Activated naive CD8-positive, alpha-beta T cell treated with anti-CD3 and anti-CD28 coated beads, Interleukin-2, amount 50 U/mL, for 24 hours (primary cell): ENCODE data around the gene CAPN5.
A peak's percentile ranks its signal among the peaks of the same experiment; 100 is the strongest.

Experiments used
- ATAC-seq: fragments of 150-1000 bp; cut with Tn5 transposase; one replicate; pipeline ENCODE4 v1.10.0; 2021
- DNase-seq: peaks from one replicate; pipeline ENCODE4 v3.0.0; 2021
- H3K27ac Mint-ChIP-seq: one replicate; pipeline ENCODE4 v1.8.0; 2021; ENCODE audit warnings: mild to moderate bottlenecking, mixed read lengths
- H3K27me3 Mint-ChIP-seq: one replicate; pipeline ENCODE4 v1.8.0; 2021; ENCODE audit warnings: mixed read lengths
- H3K36me3 Mint-ChIP-seq: one replicate; pipeline ENCODE4 v1.8.0; 2021; ENCODE audit warnings: low read depth, mixed read lengths
- H3K4me1 Mint-ChIP-seq: one replicate; pipeline ENCODE4 v1.8.0; 2021; ENCODE audit warnings: mixed read lengths
- H3K4me3 Mint-ChIP-seq: one replicate; pipeline ENCODE4 v1.8.0; 2021; ENCODE audit warnings: mild to moderate bottlenecking, moderate library complexity, mixed read lengths
- H3K9me3 Mint-ChIP-seq: one replicate; pipeline ENCODE4 v1.8.0; 2021; ENCODE audit warnings: mixed read lengths

CAPN5 gene

DNA sequence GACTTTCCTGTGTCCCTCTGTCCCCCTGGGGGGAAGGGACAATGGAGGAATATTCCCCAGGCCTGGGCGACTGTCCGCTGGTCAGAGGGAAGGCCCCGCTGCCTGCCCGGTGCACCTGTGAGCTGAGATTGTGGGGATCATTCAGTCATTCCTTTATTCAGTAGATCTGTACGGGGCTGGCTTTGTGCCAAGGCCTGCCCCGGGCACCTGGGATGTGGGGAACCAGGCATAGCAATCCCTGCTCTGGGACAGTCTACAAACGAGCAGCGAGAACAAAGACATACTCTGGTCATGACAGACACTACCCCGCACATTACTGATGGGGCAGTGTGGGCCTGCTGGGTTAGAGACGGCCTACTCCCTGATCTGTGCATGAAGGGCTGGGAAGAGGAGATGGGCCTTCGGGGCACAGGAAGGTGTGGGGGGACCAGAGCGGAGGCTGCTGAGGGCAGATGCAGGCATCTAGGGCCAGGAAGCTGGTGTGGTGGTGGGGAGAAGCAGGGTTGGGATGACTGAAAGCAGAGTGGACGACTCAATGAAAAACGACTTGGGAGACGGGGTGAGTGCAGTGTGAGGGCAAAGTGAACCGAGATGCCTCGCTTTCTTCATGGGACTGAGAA is 59.5 kb downstream of the CAPN5 start:
- no peaks in the 10 kb centered on the region for H3K36me3 Mint-ChIP-seq
- H3K4me3 Mint-ChIP-seq = no peak overlapping the region
- DNase-seq (no peak), ATAC-seq (no peak)
- H3K4me1 Mint-ChIP-seq = peaks cover 6% of the 10 kb centered on the region
- no peak overlapping the region for H3K27ac Mint-ChIP-seq
- peaks cover 8% of the 10 kb centered on the region for H3K27me3 Mint-ChIP-seq
- H3K9me3 Mint-ChIP-seq = no peaks in the 10 kb centered on the region

DNA sequence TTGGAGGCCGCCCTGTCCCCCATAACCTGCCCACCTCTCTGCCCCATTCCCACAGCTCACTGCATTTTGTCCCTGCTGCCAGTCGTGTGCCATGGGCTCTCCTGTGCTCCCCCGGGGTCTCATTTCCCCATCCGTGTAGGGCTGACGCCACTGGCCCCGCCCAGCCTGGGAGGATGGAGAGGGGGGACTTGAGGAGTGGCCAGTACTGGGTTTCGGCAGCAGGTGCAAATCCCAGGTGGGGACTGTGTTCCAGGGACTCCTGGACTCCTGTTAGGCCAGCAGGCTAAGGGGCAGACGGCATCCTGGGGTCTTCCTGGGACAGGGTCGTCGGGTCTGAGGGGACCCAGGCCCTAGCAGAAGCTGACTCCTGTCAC is 60.1 kb downstream of the CAPN5 start:
- ATAC-seq = no peak
- H3K36me3 Mint-ChIP-seq = no peaks in the 10 kb centered on the region
- no peak for DNase-seq
- peaks cover 6% of the 10 kb centered on the region for H3K4me1 Mint-ChIP-seq
- H3K4me3 Mint-ChIP-seq = no peak overlapping the region
- H3K9me3 Mint-ChIP-seq = no peaks in the 10 kb centered on the region
- no peak overlapping the region for H3K27ac Mint-ChIP-seq
- H3K27me3 Mint-ChIP-seq = peaks cover 8% of the 10 kb centered on the region

DNA sequence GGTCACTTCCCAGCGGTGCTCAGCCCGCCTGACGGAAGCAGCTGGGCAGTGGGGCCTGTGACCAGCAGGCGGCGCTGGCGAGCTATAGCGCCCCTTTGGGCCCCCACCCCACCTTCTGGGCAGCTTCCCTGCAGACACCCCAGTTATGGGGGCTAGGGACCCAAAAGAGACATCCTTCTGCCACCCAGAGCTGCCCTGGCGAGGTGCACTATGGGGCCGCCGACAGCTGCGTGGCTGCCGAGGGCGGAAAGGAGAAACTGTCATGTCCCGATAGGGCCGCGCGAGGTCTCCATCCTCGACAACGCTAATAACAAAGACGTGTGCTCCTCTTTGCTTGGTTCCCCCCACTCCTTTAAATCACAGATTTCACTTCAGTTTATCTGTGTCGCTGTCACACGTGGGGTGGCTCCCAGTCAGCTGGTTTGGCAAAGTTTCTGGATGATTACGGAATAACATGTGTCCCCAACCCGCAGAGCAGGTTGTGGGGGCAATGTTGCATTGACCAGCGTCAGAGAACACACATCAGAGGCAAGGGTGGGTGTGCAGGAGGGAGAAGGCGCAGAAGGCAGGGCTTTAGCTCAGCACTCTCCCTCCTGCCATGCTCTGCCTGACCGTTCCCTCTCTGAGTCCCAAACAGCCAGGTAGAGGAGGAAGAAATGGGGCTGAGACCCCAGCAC is 60.6 kb downstream of the CAPN5 start:
- Mint-ChIP-seq H3K27me3 (peaks cover 8% of the 10 kb centered on the region), H3K4me3 (peak overlapping the region; percentile 40), H3K36me3 (no peaks in the 10 kb centered on the region), H3K9me3 (no peaks in the 10 kb centered on the region), H3K4me1 (peaks cover 6% of the 10 kb centered on the region), H3K27ac (no peak overlapping the region)
- DNase-seq (peak; percentile 68), ATAC-seq (peak; percentile 60)

DNA sequence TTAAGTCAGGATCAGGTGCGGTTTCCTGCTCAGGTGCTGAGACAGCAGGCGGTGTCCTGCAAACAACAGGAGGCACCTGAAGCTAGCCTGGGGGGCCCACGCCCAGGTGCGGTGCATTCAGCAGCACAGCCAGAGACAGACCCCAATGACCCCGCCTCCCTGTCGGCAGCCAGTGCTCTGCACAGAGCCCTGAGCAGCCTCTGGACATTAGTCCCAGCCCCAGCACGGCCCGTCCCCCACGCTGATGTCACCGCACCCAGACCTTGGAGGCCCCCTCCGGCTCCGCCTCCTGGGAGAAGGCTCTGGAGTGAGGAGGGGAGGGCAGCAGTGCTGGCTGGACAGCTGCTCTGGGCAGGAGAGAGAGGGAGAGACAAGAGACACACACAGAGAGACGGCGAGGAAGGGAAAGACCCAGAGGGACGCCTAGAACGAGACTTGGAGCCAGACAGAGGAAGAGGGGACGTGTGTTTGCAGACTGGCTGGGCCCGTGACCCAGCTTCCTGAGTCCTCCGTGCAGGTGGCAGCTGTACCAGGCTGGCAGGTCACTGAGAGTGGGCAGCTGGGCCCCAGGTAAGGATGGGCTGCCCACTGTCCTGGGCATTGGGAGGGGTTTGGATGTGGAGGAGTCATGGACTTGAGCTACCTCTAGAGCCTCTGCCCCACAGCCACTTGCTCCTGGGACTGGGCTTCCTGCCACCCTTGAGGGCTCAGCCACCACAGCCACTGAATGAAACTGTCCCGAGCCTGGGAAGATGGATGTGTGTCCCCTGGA is 61.3 kb downstream of the CAPN5 start, which contains the start of gene MYO7A:
TSS of gene MYO7A (plus strand) at position 327 of the 772 bp plus-strand sequence. CDS start 2,389 bp downstream, outside the sequence.
- H3K4me3 Mint-ChIP-seq = peak within 1 kb of the TSS; percentile 40
- H3K9me3 Mint-ChIP-seq = no peaks in the 10 kb centered on the region
- no peaks in the 10 kb centered on the region for H3K36me3 Mint-ChIP-seq
- H3K4me1 Mint-ChIP-seq = peaks cover 6% of the 10 kb centered on the region
- no peak for ATAC-seq
- H3K27me3 Mint-ChIP-seq = peaks cover 8% of the 10 kb centered on the region
- H3K27ac Mint-ChIP-seq = no peak within 1 kb of the TSS
- DNase-seq = no peak

DNA sequence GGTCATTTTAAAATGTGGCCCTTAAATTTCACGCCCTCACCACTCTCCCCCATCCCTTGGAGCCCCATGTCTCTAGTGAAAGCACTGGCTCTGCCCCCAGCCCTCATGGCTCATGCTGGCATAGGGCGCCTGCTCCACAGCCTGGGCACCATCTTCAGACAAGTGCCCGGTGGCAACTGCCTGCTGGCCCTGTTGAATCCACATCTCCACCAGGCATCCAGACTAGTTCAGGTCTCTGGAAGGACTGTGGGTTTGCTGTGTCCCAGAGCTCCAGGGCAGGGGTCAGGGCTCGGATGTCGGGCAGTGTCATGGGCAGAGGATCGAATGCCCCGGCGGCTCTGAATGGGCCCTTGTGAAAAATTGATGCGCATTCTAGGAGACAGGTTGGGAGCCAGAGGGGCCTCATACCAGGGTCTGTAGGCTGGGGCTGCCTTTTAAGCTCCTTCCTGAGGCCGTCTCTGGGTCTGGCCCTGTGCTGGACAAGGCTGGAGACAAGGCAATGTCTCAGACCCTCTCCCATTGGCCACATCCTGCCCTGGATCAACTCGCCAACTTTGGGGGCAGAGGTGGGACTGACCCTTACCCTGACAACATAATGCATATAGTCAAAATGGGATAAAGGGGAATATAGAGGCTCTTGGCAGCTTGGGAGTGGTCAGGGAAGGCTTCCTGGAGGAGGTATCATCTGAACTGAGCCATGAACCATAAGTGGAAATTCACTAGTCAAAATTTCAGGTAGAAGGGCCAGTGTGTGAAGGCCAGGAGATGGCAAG is 62.5 kb downstream of the CAPN5 start:
- DNase-seq (no peak), ATAC-seq (no peak)
- H3K36me3 Mint-ChIP-seq = no peaks in the 10 kb centered on the region
- no peaks in the 10 kb centered on the region for H3K9me3 Mint-ChIP-seq
- H3K4me1 Mint-ChIP-seq = peaks cover 6% of the 10 kb centered on the region
- no peak overlapping the region for H3K27ac Mint-ChIP-seq
- no peak overlapping the region for H3K4me3 Mint-ChIP-seq
- H3K27me3 Mint-ChIP-seq = peaks cover 8% of the 10 kb centered on the region

DNA sequence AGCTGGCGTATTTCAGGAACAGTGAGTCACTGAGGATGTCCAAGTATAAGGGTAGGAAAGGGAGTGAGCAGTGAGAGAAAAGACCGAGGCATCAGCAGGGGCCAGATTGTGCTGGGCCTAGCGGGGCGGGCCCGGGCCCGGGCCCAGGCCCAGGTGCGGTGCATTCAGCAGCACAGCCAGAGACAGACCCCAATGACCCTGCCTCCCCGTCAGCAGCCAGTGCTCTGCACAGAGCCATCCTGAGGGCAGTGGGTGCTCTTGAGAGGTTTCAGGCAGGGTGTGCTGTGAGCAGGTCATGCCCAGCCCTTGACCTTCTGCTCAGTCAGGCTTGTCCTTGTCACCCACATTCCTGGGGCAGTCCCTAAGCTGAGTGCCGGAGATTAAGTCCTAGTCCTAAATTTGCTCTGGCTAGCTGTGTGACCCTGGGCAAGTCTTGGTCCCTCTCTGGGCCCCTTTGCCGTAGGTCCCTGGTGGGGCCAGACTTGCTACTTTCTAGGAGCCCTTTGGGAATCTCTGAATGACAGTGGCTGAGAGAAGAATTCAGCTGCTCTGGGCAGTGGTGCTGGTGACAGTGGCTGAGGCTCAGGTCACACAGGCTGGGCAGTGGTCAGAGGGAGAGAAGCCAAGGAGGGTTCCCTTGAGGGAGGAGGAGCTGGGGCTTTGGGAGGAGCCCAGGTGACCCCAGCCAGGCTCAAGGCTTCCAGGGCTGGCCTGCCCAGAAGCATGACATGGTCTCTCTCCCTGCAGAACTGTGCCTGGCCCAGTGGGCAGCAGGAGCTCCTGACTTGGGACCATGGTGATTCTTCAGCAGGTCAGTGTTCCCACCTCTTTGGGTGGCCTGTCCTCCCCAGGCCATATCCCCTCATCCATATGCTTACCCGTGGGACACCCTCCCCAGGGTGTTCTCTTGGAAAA is 63.3 kb downstream of the CAPN5 start:
- H3K36me3 Mint-ChIP-seq = no peaks in the 10 kb centered on the region
- ATAC-seq = no peak
- H3K27ac Mint-ChIP-seq = no peak overlapping the region
- peaks cover 8% of the 10 kb centered on the region for H3K27me3 Mint-ChIP-seq
- no peak for DNase-seq
- H3K9me3 Mint-ChIP-seq = no peaks in the 10 kb centered on the region
- peaks cover 6% of the 10 kb centered on the region for H3K4me1 Mint-ChIP-seq
- H3K4me3 Mint-ChIP-seq = no peak overlapping the region

DNA sequence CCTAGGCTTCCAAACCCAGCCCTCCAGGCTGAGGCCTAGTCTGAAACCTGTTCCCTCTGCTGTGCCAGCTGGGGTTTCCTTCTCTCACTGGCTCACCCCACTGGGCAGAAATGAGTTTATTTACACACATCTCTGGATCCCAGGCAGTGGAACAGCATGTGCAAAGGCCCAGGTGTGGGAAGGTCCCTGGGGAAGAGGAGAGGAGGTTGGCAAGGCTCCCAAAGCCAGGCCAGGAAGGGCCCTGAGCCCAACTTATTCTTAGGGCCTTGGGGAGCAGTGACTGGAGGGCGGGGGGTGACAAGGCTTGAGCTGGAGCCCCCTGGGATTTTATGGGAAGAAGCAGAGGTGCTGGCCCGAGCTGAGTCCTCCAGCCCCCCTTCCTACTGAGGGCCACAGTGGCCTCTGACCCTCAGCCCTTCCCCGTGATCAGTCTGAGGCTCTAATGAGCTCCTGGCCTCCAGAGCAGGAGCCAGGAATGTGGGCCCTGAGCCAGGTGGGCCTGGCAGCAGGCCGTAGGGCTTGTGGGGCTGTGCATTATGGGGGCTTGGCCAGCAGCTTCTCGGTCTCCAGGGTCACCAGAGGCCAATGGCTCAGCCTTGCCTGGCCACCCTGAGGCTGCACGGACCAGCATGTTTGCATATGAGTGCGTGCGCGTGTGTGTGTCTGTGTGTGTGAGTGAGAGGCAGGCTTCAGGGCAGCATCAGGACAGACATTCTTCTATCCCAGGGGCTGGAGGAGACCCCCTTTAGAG is 64.2 kb downstream of the CAPN5 start:
- no peak overlapping the region for H3K27ac Mint-ChIP-seq
- peaks cover 8% of the 10 kb centered on the region for H3K27me3 Mint-ChIP-seq
- ATAC-seq (no peak), DNase-seq (no peak)
- no peaks in the 10 kb centered on the region for H3K9me3 Mint-ChIP-seq
- no peak overlapping the region for H3K4me3 Mint-ChIP-seq
- peaks cover 8% of the 10 kb centered on the region for H3K4me1 Mint-ChIP-seq
- no peaks in the 10 kb centered on the region for H3K36me3 Mint-ChIP-seq

DNA sequence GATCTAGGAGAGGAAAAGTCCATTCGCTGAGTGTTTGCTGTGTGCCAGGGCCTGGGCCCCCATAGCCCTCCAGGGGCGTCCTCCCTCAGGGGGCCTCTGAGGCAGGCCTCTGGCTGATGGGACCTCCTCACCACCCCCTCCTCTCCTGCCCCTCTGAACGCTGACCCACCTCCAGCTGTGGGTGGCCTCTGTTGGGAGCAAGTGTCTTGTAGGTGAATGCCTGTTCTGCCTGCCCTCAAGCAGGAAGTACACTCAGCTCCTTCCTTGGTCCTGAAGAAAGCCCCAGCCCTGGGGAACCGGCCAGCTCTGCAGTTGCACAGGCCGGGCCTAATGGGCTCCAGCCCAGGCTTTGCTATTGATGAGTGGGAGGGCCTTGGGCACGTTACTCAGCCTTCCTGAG is 64.8 kb downstream of the CAPN5 start:
- no peak overlapping the region for H3K27ac Mint-ChIP-seq
- ATAC-seq = no peak
- no peak for DNase-seq
- peaks cover 13% of the 10 kb centered on the region for H3K4me1 Mint-ChIP-seq
- H3K36me3 Mint-ChIP-seq = no peaks in the 10 kb centered on the region
- H3K4me3 Mint-ChIP-seq = no peak overlapping the region
- no peaks in the 10 kb centered on the region for H3K9me3 Mint-ChIP-seq
- H3K27me3 Mint-ChIP-seq = peaks cover 6% of the 10 kb centered on the region

DNA sequence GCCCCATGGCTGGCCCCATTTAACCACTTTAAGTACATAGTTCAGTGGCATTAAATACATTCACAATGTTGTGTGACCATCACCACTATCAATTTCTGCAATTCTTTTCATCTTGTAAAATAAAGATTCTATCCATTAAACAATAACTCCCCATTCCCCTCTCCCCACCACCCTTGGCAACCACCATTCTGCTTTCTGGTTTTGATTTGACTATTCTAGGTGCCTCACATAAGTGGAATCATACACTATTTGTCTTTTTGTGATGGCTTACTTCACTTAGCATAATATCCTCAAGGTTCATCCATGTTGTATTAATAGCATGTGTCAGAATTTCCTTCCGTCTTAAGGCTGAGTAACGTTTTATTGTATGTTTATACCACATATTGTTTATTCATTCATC is 68.3 kb downstream of the CAPN5 start:
- no peak for ATAC-seq
- peaks cover 10% of the 10 kb centered on the region for H3K4me1 Mint-ChIP-seq
- H3K36me3 Mint-ChIP-seq = no peaks in the 10 kb centered on the region

DNA sequence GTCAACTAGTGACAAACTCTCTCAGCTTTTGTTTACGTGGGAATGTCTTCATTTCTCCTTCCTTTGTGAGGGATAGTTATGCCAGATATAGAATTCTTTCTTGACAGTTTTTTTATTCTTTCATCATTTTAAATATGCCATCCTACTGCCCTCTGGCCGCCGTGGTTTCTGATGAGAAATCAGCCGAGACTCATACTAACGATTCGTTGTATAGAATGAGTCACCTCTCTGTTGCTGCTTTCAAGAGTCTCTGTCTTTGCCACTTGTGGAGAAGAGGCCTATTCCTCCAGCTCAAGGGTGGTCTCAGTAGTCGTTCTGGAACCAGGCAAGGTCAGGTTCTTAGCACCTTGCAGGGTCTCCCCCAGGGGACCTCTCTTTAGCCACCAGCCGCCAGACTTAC is 69.3 kb downstream of the CAPN5 start:
- no peak overlapping the region for H3K27ac Mint-ChIP-seq
- no peaks in the 10 kb centered on the region for H3K36me3 Mint-ChIP-seq

More for the DNA sequence above, 68.3 kb downstream of the CAPN5 start:
- no peak for DNase-seq
- H3K4me3 Mint-ChIP-seq = no peak overlapping the region
- no peak overlapping the region for H3K27ac Mint-ChIP-seq
- peaks cover 23% of the 10 kb centered on the region for H3K27me3 Mint-ChIP-seq
- H3K9me3 Mint-ChIP-seq = no peaks in the 10 kb centered on the region

DNA sequence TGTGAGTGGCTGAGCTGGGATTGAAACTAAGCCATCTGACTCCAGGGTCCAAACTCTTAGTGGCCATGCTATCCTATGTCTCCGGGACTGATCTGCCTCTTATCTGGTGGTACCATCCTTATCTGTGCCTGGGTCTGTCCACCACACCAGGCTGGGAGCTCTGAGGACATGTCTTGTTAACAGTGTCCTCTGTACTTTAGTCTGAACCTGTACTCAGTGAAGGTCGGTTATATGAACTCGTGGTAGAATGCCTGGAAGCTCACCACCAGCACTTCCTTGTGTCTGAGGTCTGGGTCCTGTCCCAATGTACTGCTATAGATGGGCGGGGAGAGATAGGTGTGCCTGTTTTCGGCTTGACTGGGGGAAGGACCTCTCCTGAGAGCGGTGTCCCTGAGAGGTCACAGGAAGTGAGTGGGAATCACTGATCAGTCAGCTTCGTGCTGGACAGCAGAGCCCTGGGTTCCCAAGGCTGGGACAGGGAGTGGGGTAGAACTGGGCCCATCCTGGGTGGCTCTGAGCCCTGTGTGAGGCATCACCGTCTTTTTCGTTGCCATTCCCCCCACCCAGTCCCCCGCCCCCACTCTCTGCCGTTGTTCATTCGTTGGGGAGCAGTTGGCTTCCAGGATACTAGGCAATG is 70.1 kb downstream of the CAPN5 start:
- no peak for DNase-seq
- Mint-ChIP-seq H3K27ac (no peak overlapping the region), H3K36me3 (no peaks in the 10 kb centered on the region), H3K4me1 (peaks cover 13% of the 10 kb centered on the region), H3K27me3 (peaks cover 23% of the 10 kb centered on the region), H3K4me3 (no peak overlapping the region), H3K9me3 (no peaks in the 10 kb centered on the region)
- ATAC-seq = no peak

More for the DNA sequence above, 69.3 kb downstream of the CAPN5 start:
- ATAC-seq (peak; percentile 57), DNase-seq (no peak)
- Mint-ChIP-seq H3K4me1 (peaks cover 10% of the 10 kb centered on the region), H3K4me3 (no peak overlapping the region), H3K27me3 (peaks cover 23% of the 10 kb centered on the region), H3K9me3 (no peaks in the 10 kb centered on the region)

DNA sequence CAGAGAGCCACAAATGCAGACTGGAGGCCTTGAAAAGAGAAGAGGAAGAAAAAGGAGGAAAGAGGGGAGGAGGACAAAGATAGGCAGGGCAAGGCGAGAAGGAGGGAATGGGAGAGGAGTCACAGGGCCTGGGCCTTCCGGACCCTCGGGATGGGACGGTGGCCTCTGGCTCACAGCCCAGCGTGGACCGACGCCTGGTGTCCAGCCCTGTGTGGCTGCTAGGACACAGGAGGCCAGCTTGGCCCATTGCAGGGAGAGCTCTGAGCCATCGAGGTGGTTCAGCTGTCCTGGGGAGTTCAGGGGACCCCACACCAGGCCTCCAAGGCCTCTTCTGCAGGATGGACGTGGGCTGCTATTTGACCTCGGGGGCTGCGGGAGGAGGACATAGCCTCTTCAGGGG is 70.7 kb downstream of the CAPN5 start:
- Mint-ChIP-seq H3K4me3 (no peak overlapping the region), H3K36me3 (no peaks in the 10 kb centered on the region), H3K9me3 (no peaks in the 10 kb centered on the region), H3K27me3 (peaks cover 23% of the 10 kb centered on the region), H3K27ac (no peak overlapping the region), H3K4me1 (peaks cover 18% of the 10 kb centered on the region)
- ATAC-seq (no peak), DNase-seq (no peak)
